HepG2 (cell line): ENCODE measurements around the gene EXOC1. TPM values are rescaled to one million over a fixed set of nuclear protein-coding genes. Genes with fewer than 3 reads are reported as not detected.

Experiments
- HNRNPK ChIP-seq: fragments of 200-400 bp; formaldehyde crosslinking; IDR thresholded peaks from 2 replicates; pipeline ENCODE4 v1.6.1; 2018; ENCODE audit warnings: low read length, low read depth, moderate library complexity, mild to moderate bottlenecking; ENCODE audit not compliant: poor library complexity, severe bottlenecking
- HOXA5 ChIP-seq: sonication (generic); formaldehyde crosslinking; IDR thresholded peaks from 2 replicates; pipeline ENCODE4 v1.4.0; 2020; ENCODE audit warnings: missing genetic modification reagents
- KLF13 ChIP-seq: sonication (generic); formaldehyde crosslinking; IDR thresholded peaks from 2 replicates; pipeline ENCODE4 v1.4.0; 2020; ENCODE audit warnings: mild to moderate bottlenecking, missing genetic modification reagents
- MEIS1 ChIP-seq: sonication (generic); formaldehyde crosslinking; IDR thresholded peaks from 2 replicates; pipeline ENCODE4 v1.9.0; 2021; ENCODE audit warnings: mild to moderate bottlenecking, missing genetic modification reagents, moderate library complexity, borderline replicate concordance
- NFKB2 ChIP-seq: sonication (generic); formaldehyde crosslinking; IDR thresholded peaks from 2 replicates; pipeline ENCODE4 v1.4.0; 2020; ENCODE audit warnings: missing genetic modification reagents, borderline replicate concordance
- RBFOX2 ChIP-seq: fragments of 200-400 bp; formaldehyde crosslinking; IDR thresholded peaks from 2 replicates; pipeline ENCODE4 v1.6.1; 2017; ENCODE audit warnings: low read depth, mild to moderate bottlenecking, low read length
- SNAPC4 ChIP-seq: sonication (generic); formaldehyde crosslinking; IDR thresholded peaks from 2 replicates; pipeline ENCODE4 v1.4.0; 2020; ENCODE audit warnings: mild to moderate bottlenecking, missing genetic modification reagents
- SOX5 ChIP-seq: IDR thresholded peaks from 2 replicates; pipeline ENCODE4 v1.6.1; 2016; ENCODE audit warnings: borderline replicate concordance
- SOX6 ChIP-seq, 2 experiments: fragments of 450-650 bp in 1 of 2; sonication (generic) in 1 of 2; formaldehyde crosslinking in 1 of 2; IDR thresholded peaks; 2 replicates each; pipeline versions ENCODE4 v1.4.0 to v1.6.1; 2017 to 2020; ENCODE audit warnings: antibody characterized with exemption in 1 of 2, mild to moderate bottlenecking in 1 of 2, missing genetic modification reagents in 1 of 2
- TBP ChIP-seq: sonication (generic); formaldehyde crosslinking; IDR thresholded peaks from 2 replicates; pipeline ENCODE4 v1.5.0; 2020; ENCODE audit warnings: missing genetic modification reagents
- WIZ ChIP-seq: sonication (generic); formaldehyde crosslinking; IDR thresholded peaks from 2 replicates; pipeline ENCODE4 v1.5.1; 2020; ENCODE audit warnings: mild to moderate bottlenecking, missing genetic modification reagents
- ZNF232 ChIP-seq: sonication (generic); formaldehyde crosslinking; IDR thresholded peaks from 2 replicates; pipeline ENCODE4 v1.4.0; 2020; ENCODE audit warnings: missing genetic modification reagents, borderline replicate concordance
- ZNF652 ChIP-seq: IDR thresholded peaks from 2 replicates; pipeline ENCODE4 v1.6.1; 2016; ENCODE audit warnings: low read depth, borderline replicate concordance
- ZNF780A ChIP-seq: sonication (generic); formaldehyde crosslinking; IDR thresholded peaks from 2 replicates; pipeline ENCODE4 v1.8.0; 2022; ENCODE audit warnings: mild to moderate bottlenecking, missing genetic modification reagents, moderate library complexity
- polyA plus RNA-seq, 8 experiments: library from polyadenylated mRNA; depleted of rRNA in 3 of 8; stranded (reverse) in 7 of 8; unstranded in 1 of 8; fragments of >200 nt; fragmentation: Illumina TruSeq in 4 of 8; extraction: Trizol in 4 of 8; gene quantifications; 2 replicates each; pipeline versions ENCODE4 v1.2.1 to v1.2.3, GENCODE V29; 2011 to 2016; ENCODE audit warnings: low read depth in 4 of 8, missing spikeins in 1 of 8, mixed read lengths in 1 of 8; ENCODE audit not compliant: insufficient read depth in 1 of 8
- total RNA-seq, 5 experiments: library from RNA; depleted of rRNA; stranded (reverse); fragments of >200 nt; fragmentation: Illumina TruSeq; extraction: Trizol; gene quantifications; 2 replicates each; pipeline ENCODE4 v1.2.3, GENCODE V29; 2016; ENCODE audit warnings: low read depth in 1 of 5
- TF ChIP-seq, protein P1 (sequence below), 2 experiments: fragments of 450-650 bp in 1 of 2; sonication (generic) in 1 of 2; formaldehyde crosslinking; IDR thresholded peaks; 2 replicates each; pipeline versions ENCODE4 v1.5.0 to v1.8.0; 2020 to 2022; ENCODE audit warnings: mild to moderate bottlenecking in 1 of 2, missing genetic modification reagents in 1 of 2
- TF ChIP-seq, protein P2 (sequence below): sonication (generic); formaldehyde crosslinking; IDR thresholded peaks from 2 replicates; pipeline ENCODE4 v1.5.0; 2020; ENCODE audit warnings: mild to moderate bottlenecking, missing genetic modification reagents
- TF ChIP-seq, protein P3 (sequence below): sonication (generic); formaldehyde crosslinking; IDR thresholded peaks from 2 replicates; pipeline ENCODE4 v1.4.0; 2020; ENCODE audit warnings: low read depth, mild to moderate bottlenecking, missing genetic modification reagents

The EXOC1 gene
- total and polyA plus RNA-seq, 2 of the 13 experiments (the other 11 are each of a cell fraction or from before 2014, with no cell fraction given): 9.1 to 18.4 TPM

DNA sequence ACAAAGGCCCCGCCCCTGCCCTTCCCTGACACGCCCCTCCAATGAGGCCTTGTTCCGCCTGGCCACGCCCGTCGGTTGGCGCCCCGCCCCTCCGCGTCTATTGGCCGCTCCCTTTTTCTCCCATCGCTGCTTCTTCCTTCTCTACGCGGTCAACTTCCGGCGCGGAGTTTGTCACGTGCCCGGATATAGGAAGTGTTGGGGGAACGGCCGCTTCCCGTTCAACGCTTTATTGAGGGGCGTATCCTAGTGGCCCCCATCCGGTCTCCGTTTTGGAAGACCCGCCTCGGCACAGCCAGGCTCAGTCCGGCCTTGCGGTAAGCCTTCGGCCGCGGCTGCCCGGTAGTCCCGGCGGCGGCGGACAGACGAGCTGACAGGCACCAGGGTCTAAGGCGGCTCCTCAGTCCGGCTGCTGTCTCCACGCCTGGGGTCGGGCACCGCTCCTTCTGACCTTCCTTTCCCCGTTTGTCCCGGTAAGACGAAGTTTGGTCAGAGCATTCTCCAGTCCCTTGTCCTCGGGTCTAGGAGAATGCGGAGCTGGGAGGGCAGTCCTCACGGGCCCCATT lies at the start of gene EXOC1 (continued):
- TF ChIP-seq, protein P1, sequence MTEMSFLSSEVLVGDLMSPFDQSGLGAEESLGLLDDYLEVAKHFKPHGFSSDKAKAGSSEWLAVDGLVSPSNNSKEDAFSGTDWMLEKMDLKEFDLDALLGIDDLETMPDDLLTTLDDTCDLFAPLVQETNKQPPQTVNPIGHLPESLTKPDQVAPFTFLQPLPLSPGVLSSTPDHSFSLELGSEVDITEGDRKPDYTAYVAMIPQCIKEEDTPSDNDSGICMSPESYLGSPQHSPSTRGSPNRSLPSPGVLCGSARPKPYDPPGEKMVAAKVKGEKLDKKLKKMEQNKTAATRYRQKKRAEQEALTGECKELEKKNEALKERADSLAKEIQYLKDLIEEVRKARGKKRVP (CRISPR knock-in tag; IDR thresholded peaks at IDR 0.05): no peak
- TF ChIP-seq TBP (no peak), HNRNPK (no peak), SOX6 (IDR thresholded peaks at IDR 0.05) (no peak), SOX6 (CRISPR knock-in tag; IDR thresholded peaks at IDR 0.05) (no peak; the same call in 1 of the 2 replicates), KLF13 (no peak), MEIS1 (CRISPR knock-in tag) (peak; percentile 37; the same call in 1 of the 2 replicates), ZNF780A (CRISPR knock-in tag) (no peak), SNAPC4 (CRISPR knock-in tag) (no peak), ZNF232 (CRISPR knock-in tag) (peak; percentile 67; the same call in 1 of the 2 replicates), NFKB2 (CRISPR knock-in tag) (peak; percentile 38; the same call in 1 of the 2 replicates), ZNF652 (CRISPR knock-in tag) (no peak), SOX5 (peak; percentile 33; the same call in 1 of the 2 replicates), HOXA5 (CRISPR knock-in tag) (peak; percentile 93), WIZ (peak; percentile 60; the same call in 1 of the 2 replicates), RBFOX2 (peak; percentile 84)
- TF ChIP-seq, protein P2, sequence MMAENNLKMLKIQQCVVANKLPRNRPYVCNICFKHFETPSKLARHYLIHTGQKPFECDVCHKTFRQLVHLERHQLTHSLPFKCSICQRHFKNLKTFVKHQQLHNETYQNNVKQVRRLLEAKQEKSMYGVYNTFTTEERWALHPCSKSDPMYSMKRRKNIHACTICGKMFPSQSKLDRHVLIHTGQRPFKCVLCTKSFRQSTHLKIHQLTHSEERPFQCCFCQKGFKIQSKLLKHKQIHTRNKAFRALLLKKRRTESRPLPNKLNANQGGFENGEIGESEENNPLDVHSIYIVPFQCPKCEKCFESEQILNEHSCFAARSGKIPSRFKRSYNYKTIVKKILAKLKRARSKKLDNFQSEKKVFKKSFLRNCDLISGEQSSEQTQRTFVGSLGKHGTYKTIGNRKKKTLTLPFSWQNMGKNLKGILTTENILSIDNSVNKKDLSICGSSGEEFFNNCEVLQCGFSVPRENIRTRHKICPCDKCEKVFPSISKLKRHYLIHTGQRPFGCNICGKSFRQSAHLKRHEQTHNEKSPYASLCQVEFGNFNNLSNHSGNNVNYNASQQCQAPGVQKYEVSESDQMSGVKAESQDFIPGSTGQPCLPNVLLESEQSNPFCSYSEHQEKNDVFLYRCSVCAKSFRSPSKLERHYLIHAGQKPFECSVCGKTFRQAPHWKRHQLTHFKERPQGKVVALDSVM (CRISPR knock-in tag): no peak
- TF ChIP-seq, protein P3, sequence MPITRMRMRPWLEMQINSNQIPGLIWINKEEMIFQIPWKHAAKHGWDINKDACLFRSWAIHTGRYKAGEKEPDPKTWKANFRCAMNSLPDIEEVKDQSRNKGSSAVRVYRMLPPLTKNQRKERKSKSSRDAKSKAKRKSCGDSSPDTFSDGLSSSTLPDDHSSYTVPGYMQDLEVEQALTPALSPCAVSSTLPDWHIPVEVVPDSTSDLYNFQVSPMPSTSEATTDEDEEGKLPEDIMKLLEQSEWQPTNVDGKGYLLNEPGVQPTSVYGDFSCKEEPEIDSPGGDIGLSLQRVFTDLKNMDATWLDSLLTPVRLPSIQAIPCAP: no peak
